HEK293 (cell line): ENCODE results near the gene LAG3.

Source experiments
- CTCF ChIA-PET: fragments of 350-600 bp; formaldehyde crosslinking; extraction: SDS; loops from one replicate; lab custom pipeline; 2021; ENCODE audit warnings: antibody characterized with exemption; lab: Yijun Ruan, JAX
- POLR2A ChIA-PET: fragments of 300-600 bp; formaldehyde crosslinking; extraction: SDS; loops from one replicate; lab custom pipeline; 2020; ENCODE audit warnings: antibody characterized with exemption, inconsistent platforms; lab: Yijun Ruan, JAX
- H3K27ac ChIP-seq: fragments of 200-500 bp; sonication (Bioruptor generic); 2 replicates; pipeline ENCODE4 v1.5.1; 2014; ENCODE audit warnings: low read depth, low read length, control low read depth, inconsistent platforms; ENCODE audit errors: extremely low read depth
- H3K36me3 ChIP-seq, 2 experiments: fragments of 200-500 bp in 1 of 2; sonication (Bioruptor generic) in 1 of 2; 1 replicate in 1 of 2; 2 replicates in 1 of 2; pipeline ENCODE4 v1.5.1; 2014 to 2017; ENCODE audit warnings: inconsistent platforms in 2 of 2, low read length in 2 of 2; ENCODE audit not compliant: control insufficient read depth in 2 of 2, insufficient read depth in 1 of 2
- H3K4me1 ChIP-seq: fragments of 200-500 bp; sonication (Bioruptor generic); 2 replicates; pipeline ENCODE4 v1.5.1; 2014; ENCODE audit warnings: mild to moderate bottlenecking, low read length, inconsistent platforms; ENCODE audit not compliant: control insufficient read depth, insufficient read depth
- H3K4me3 ChIP-seq: 2 replicates; pipeline ENCODE4 v1.5.1; 2011; ENCODE audit warnings: low read depth, mild to moderate bottlenecking, control low read depth, low read length, moderate library complexity
- H3K9me3 ChIP-seq: fragments of 200-500 bp; sonication (Bioruptor generic); 2 replicates; pipeline ENCODE4 v1.5.1; 2014; ENCODE audit warnings: low read depth, low read length, inconsistent platforms; ENCODE audit not compliant: control insufficient read depth, insufficient read depth
- FEZF1 ChIP-seq: fragments of 450-650 bp; formaldehyde crosslinking; IDR thresholded peaks from 2 replicates; pipeline ENCODE4 v1.5.1; 2016; ENCODE audit warnings: missing biosample characterization, missing genetic modification characterization
- KLF1 ChIP-seq: fragments of 450-650 bp; formaldehyde crosslinking; IDR thresholded peaks from 2 replicates; pipeline ENCODE4 v1.5.1; 2016; ENCODE audit warnings: missing biosample characterization, missing genetic modification characterization
- KLF16 ChIP-seq: fragments of 450-650 bp; formaldehyde crosslinking; IDR thresholded peaks from 2 replicates; pipeline ENCODE4 v1.5.1; 2017; ENCODE audit warnings: missing biosample characterization, missing genetic modification characterization
- KLF8 ChIP-seq: fragments of 450-650 bp; formaldehyde crosslinking; IDR thresholded peaks from 2 replicates; pipeline ENCODE4 v1.5.1; 2016; ENCODE audit warnings: missing biosample characterization, missing genetic modification characterization
- KLF9 ChIP-seq: fragments of 450-650 bp; formaldehyde crosslinking; IDR thresholded peaks from 2 replicates; pipeline ENCODE4 v1.5.1; 2016; ENCODE audit warnings: missing biosample characterization, missing genetic modification characterization, low read depth
- SP3 ChIP-seq: fragments of 450-650 bp; formaldehyde crosslinking; IDR thresholded peaks from 2 replicates; pipeline ENCODE4 v1.5.1; 2016; ENCODE audit warnings: missing biosample characterization, missing genetic modification characterization
- TCF7L2 ChIP-seq: IDR thresholded peaks from 2 replicates; pipeline ENCODE4 v1.6.1; 2011; ENCODE audit warnings: low read depth, mild to moderate bottlenecking, inconsistent platforms, low read length, moderate library complexity, borderline replicate concordance
- ZBTB17 ChIP-seq: fragments of 450-650 bp; formaldehyde crosslinking; IDR thresholded peaks from 2 replicates; pipeline ENCODE4 v1.5.1; 2016; ENCODE audit warnings: missing biosample characterization, missing genetic modification characterization
- ZBTB21 ChIP-seq: fragments of 450-650 bp; formaldehyde crosslinking; IDR thresholded peaks from 2 replicates; pipeline ENCODE4 v1.5.1; 2017; ENCODE audit warnings: missing biosample characterization, missing genetic modification characterization
- ZBTB8A ChIP-seq: fragments of 450-650 bp; formaldehyde crosslinking; IDR thresholded peaks from 2 replicates; pipeline ENCODE4 v1.5.1; 2016; ENCODE audit warnings: missing biosample characterization, missing genetic modification characterization
- ZEB2 ChIP-seq: fragments of 450-650 bp; formaldehyde crosslinking; IDR thresholded peaks from 2 replicates; pipeline ENCODE4 v1.5.1; 2016; ENCODE audit warnings: missing biosample characterization, missing genetic modification characterization
- ZNF114 ChIP-seq: fragments of 450-650 bp; formaldehyde crosslinking; IDR thresholded peaks from 2 replicates; pipeline ENCODE4 v1.5.0; 2017; ENCODE audit warnings: missing biosample characterization, missing genetic modification characterization
- ZNF174 ChIP-seq: fragments of 450-650 bp; formaldehyde crosslinking; IDR thresholded peaks from 2 replicates; pipeline ENCODE4 v1.5.0; 2017; ENCODE audit warnings: missing biosample characterization, mild to moderate bottlenecking, missing genetic modification characterization
- ZNF302 ChIP-seq: fragments of 450-650 bp; formaldehyde crosslinking; IDR thresholded peaks from 2 replicates; pipeline ENCODE4 v1.5.1; 2016; ENCODE audit warnings: missing biosample characterization, missing genetic modification characterization, low read depth
- ZNF335 ChIP-seq: fragments of 450-650 bp; formaldehyde crosslinking; conservative IDR thresholded peaks from 2 replicates; pipeline ENCODE4 v1.5.1; 2016; ENCODE audit warnings: missing biosample characterization, missing genetic modification characterization
- ZNF394 ChIP-seq: fragments of 450-650 bp; formaldehyde crosslinking; IDR thresholded peaks from 2 replicates; pipeline ENCODE4 v1.5.1; 2016; ENCODE audit warnings: missing biosample characterization, missing genetic modification characterization, mild to moderate bottlenecking, moderate library complexity, borderline replicate concordance
- ZNF561 ChIP-seq: fragments of 450-650 bp; IDR thresholded peaks from 2 replicates; pipeline ENCODE4 v1.5.1; 2018; ENCODE audit warnings: missing biosample characterization, missing genetic modification characterization, borderline replicate concordance
- ZNF654 ChIP-seq: fragments of 450-650 bp; formaldehyde crosslinking; IDR thresholded peaks from 2 replicates; pipeline ENCODE4 v1.5.1; 2016; ENCODE audit warnings: low read depth, missing biosample characterization, missing genetic modification characterization
- TF ChIP-seq, protein P1 (sequence below): fragments of 450-650 bp; formaldehyde crosslinking; IDR thresholded peaks from 2 replicates; pipeline ENCODE4 v1.5.1; 2017; ENCODE audit warnings: missing biosample characterization, missing genetic modification characterization
- TF ChIP-seq, protein P2 (sequence below): fragments of 450-650 bp; formaldehyde crosslinking; IDR thresholded peaks from 2 replicates; pipeline ENCODE4 v1.5.1; 2016; ENCODE audit warnings: missing biosample characterization, missing genetic modification characterization
- TF ChIP-seq, protein P3 (sequence below): fragments of 450-650 bp; formaldehyde crosslinking; IDR thresholded peaks from 2 replicates; pipeline ENCODE4 v1.5.1; 2016; ENCODE audit warnings: missing biosample characterization, missing genetic modification characterization
- TF ChIP-seq, protein P4 (sequence below): fragments of 450-650 bp; formaldehyde crosslinking; IDR thresholded peaks from 2 replicates; pipeline ENCODE4 v1.5.1; 2016; ENCODE audit warnings: missing biosample characterization, missing genetic modification characterization
- TF ChIP-seq, protein P5 (sequence below): fragments of 450-650 bp; formaldehyde crosslinking; IDR thresholded peaks from 2 replicates; pipeline ENCODE4 v1.5.1; 2016; ENCODE audit warnings: missing biosample characterization, missing genetic modification characterization
- TF ChIP-seq, protein P6 (sequence below): sonication (generic); formaldehyde crosslinking; IDR thresholded peaks from 2 replicates; pipeline ENCODE4 v1.8.1; 2022; ENCODE audit warnings: mild to moderate bottlenecking, moderate library complexity, missing genetic modification reagents

LAG3 gene

DNA sequence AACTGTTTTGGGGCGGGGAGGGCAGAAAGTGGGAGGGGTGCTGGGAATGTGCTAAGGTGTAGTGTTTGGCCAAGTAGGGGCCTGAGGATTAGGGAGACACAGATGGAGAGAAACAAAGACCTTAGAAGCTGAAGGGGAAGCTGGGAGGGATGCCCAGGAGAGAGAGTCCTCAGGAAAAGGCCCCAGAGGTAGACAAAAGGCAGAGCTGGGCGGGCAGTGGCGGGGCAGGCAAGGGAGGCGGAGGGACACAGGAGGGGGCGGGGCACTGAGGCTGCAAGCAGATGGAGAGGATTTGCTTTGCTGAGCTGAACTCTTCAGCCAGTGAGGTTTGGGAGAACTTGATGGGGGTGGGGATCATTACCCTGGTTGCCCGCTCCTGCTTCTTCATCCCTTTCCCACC lies 3.3 kb upstream of the LAG3 start:
- H3K36me3 ChIP-seq: peaks cover 11 to 26% of the 10 kb centered on the region in 2 experiments; a peak in 2 of 3 replicates
- no peaks in the 10 kb centered on the region for H3K9me3 ChIP-seq
- peak overlapping the region; percentile 24 for H3K27ac ChIP-seq
- CTCF ChIA-PET: interaction anchor here (0.6 to 7.8 kb wide), 4 partner anchors 11 to 100 kb away, joined by 4 to 140 read pairs (median 38); partner anchors contain the start of gene MLF2
- 0 out of 2 replicates have a peak overlapping the region, but pooled peaks have one; percentile 4 for H3K4me3 ChIP-seq
- peaks cover 27% of the 10 kb centered on the region for H3K4me1 ChIP-seq
- POLR2A ChIA-PET: interaction anchor here (0.7 to 4.7 kb wide), 6 partner anchors 9 to 235 kb away, joined by 3 to 42 read pairs (median 4); partner anchors contain the start of genes COPS7A, GAPDH, GPR162 and MLF2
- TF ChIP-seq, protein P1, sequence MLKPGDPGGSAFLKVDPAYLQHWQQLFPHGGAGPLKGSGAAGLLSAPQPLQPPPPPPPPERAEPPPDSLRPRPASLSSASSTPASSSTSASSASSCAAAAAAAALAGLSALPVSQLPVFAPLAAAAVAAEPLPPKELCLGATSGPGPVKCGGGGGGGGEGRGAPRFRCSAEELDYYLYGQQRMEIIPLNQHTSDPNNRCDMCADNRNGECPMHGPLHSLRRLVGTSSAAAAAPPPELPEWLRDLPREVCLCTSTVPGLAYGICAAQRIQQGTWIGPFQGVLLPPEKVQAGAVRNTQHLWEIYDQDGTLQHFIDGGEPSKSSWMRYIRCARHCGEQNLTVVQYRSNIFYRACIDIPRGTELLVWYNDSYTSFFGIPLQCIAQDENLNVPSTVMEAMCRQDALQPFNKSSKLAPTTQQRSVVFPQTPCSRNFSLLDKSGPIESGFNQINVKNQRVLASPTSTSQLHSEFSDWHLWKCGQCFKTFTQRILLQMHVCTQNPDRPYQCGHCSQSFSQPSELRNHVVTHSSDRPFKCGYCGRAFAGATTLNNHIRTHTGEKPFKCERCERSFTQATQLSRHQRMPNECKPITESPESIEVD (tag by site-specific recombination): no peak
- TF ChIP-seq ZEB2 (tag by site-specific recombination): no peak
- TF ChIP-seq, protein P2, sequence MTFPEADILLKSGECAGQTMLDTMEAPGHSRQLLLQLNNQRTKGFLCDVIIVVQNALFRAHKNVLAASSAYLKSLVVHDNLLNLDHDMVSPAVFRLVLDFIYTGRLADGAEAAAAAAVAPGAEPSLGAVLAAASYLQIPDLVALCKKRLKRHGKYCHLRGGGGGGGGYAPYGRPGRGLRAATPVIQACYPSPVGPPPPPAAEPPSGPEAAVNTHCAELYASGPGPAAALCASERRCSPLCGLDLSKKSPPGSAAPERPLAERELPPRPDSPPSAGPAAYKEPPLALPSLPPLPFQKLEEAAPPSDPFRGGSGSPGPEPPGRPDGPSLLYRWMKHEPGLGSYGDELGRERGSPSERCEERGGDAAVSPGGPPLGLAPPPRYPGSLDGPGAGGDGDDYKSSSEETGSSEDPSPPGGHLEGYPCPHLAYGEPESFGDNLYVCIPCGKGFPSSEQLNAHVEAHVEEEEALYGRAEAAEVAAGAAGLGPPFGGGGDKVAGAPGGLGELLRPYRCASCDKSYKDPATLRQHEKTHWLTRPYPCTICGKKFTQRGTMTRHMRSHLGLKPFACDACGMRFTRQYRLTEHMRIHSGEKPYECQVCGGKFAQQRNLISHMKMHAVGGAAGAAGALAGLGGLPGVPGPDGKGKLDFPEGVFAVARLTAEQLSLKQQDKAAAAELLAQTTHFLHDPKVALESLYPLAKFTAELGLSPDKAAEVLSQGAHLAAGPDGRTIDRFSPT (tag by site-specific recombination): no peak
- TF ChIP-seq, protein P3, sequence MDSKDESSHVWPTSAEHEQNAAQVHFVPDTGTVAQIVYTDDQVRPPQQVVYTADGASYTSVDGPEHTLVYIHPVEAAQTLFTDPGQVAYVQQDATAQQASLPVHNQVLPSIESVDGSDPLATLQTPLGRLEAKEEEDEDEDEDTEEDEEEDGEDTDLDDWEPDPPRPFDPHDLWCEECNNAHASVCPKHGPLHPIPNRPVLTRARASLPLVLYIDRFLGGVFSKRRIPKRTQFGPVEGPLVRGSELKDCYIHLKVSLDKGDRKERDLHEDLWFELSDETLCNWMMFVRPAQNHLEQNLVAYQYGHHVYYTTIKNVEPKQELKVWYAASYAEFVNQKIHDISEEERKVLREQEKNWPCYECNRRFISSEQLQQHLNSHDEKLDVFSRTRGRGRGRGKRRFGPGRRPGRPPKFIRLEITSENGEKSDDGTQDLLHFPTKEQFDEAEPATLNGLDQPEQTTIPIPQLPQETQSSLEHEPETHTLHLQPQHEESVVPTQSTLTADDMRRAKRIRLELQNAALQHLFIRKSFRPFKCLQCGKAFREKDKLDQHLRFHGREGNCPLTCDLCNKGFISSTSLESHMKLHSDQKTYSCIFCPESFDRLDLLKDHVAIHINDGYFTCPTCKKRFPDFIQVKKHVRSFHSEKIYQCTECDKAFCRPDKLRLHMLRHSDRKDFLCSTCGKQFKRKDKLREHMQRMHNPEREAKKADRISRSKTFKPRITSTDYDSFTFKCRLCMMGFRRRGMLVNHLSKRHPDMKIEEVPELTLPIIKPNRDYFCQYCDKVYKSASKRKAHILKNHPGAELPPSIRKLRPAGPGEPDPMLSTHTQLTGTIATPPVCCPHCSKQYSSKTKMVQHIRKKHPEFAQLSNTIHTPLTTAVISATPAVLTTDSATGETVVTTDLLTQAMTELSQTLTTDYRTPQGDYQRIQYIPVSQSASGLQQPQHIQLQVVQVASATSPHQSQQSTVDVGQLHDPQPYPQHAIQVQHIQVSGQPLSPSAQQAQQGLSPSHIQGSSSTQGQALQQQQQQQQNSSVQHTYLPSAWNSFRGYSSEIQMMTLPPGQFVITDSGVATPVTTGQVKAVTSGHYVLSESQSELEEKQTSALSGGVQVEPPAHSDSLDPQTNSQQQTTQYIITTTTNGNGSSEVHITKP (tag by site-specific recombination): peak; percentile 69
- TF ChIP-seq TCF7L2: no peak
- TF ChIP-seq ZNF394: no peak
- TF ChIP-seq KLF9 (tag by site-specific recombination): peak; percentile 75
- TF ChIP-seq ZBTB8A (tag by site-specific recombination): 0 out of 2 replicates have a peak, but pooled peaks have one; percentile 17
- TF ChIP-seq KLF1 (tag by site-specific recombination): peak; percentile 57; the same call in 1 of the 2 replicates
- no peak for TF ChIP-seq ZNF174 (tag by site-specific recombination)
- TF ChIP-seq ZNF654: no peak
- no peak for TF ChIP-seq ZNF302 (tag by site-specific recombination)
- TF ChIP-seq FEZF1 (tag by site-specific recombination): peak; percentile 91
- 0 out of 2 replicates have a peak, but pooled peaks have one; percentile 38 for TF ChIP-seq KLF16 (tag by site-specific recombination)
- peak; percentile 74 for TF ChIP-seq SP3 (tag by site-specific recombination)
- no peak for TF ChIP-seq ZBTB21 (tag by site-specific recombination)
- TF ChIP-seq, protein P4, sequence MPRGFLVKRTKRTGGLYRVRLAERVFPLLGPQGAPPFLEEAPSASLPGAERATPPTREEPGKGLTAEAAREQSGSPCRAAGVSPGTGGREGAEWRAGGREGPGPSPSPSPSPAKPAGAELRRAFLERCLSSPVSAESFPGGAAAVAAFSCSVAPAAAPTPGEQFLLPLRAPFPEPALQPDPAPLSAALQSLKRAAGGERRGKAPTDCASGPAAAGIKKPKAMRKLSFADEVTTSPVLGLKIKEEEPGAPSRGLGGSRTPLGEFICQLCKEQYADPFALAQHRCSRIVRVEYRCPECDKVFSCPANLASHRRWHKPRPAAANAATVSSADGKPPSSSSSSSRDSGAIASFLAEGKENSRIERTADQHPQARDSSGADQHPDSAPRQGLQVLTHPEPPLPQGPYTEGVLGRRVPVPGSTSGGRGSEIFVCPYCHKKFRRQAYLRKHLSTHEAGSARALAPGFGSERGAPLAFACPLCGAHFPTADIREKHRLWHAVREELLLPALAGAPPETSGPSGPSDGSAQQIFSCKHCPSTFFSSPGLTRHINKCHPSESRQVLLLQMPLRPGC (tag by site-specific recombination): no peak
- TF ChIP-seq ZNF114 (tag by site-specific recombination): no peak
- TF ChIP-seq ZNF561: no peak
- TF ChIP-seq, protein P5, sequence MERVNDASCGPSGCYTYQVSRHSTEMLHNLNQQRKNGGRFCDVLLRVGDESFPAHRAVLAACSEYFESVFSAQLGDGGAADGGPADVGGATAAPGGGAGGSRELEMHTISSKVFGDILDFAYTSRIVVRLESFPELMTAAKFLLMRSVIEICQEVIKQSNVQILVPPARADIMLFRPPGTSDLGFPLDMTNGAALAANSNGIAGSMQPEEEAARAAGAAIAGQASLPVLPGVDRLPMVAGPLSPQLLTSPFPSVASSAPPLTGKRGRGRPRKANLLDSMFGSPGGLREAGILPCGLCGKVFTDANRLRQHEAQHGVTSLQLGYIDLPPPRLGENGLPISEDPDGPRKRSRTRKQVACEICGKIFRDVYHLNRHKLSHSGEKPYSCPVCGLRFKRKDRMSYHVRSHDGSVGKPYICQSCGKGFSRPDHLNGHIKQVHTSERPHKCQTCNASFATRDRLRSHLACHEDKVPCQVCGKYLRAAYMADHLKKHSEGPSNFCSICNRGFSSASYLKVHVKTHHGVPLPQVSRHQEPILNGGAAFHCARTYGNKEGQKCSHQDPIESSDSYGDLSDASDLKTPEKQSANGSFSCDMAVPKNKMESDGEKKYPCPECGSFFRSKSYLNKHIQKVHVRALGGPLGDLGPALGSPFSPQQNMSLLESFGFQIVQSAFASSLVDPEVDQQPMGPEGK: peak; percentile 24; the same call in 1 of the 2 replicates
- TF ChIP-seq, protein P6, sequence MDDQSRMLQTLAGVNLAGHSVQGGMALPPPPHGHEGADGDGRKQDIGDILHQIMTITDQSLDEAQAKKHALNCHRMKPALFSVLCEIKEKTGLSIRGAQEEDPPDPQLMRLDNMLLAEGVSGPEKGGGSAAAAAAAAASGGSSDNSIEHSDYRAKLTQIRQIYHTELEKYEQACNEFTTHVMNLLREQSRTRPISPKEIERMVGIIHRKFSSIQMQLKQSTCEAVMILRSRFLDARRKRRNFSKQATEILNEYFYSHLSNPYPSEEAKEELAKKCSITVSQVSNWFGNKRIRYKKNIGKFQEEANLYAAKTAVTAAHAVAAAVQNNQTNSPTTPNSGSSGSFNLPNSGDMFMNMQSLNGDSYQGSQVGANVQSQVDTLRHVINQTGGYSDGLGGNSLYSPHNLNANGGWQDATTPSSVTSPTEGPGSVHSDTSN (CRISPR knock-in tag): no peak
- 0 out of 2 replicates have a peak, but pooled peaks have one; percentile 33 for TF ChIP-seq KLF8
- TF ChIP-seq ZBTB17 (tag by site-specific recombination): peak; percentile 49; the same call in 1 of the 2 replicates
- peak; percentile 74 for TF ChIP-seq ZNF335 (tag by site-specific recombination)
